IMR-90 (cell line): ENCODE results near the gene ZBTB32. TPM values are rescaled to one million over a fixed set of nuclear protein-coding genes. Genes with fewer than 3 reads are reported as not detected.

Experiments used
- ATAC-seq: fragments of 200-7000 bp; cut with Tn5 transposase; 2 replicates; pipeline ENCODE4 v1.9.1; 2020; ENCODE audit warnings: low read depth, mild to moderate bottlenecking, moderate library complexity
- BruUV-seq: library from RNA; stranded (reverse); fragments of 400-500 nt; replicated peaks from 2 replicates; lab custom pipeline; 2021; lab: Mats Ljungman, UMichigan
- CTCF ChIA-PET: fragments of 300-600 bp; formaldehyde crosslinking; extraction: SDS; loops from one replicate; lab custom pipeline; 2021; ENCODE audit warnings: antibody characterized with exemption; lab: Yijun Ruan, JAX
- POLR2A ChIA-PET: fragments of 300-600 bp; sonication (Branson Sonifier 250); formaldehyde crosslinking; loops from one replicate; lab custom pipeline; 2022; ENCODE audit warnings: antibody characterized with exemption; ENCODE audit not compliant: unreplicated experiment; lab: Charles Lee
- DNase-seq: peaks from one replicate; pipeline ENCODE4 v3.0.0; 2013
- H2AFZ ChIP-seq: replicated peaks from 2 replicates; pipeline ENCODE3; 2013; ENCODE audit warnings: low read length, mild to moderate bottlenecking; ENCODE audit not compliant: poor library complexity
- H2AK5ac ChIP-seq: 2 replicates; pipeline ENCODE4 v1.6.1; 2013; ENCODE audit warnings: low read depth, low read length, inconsistent platforms
- H2AK9ac ChIP-seq: replicated peaks from 2 replicates; pipeline ENCODE3; 2013; ENCODE audit warnings: mild to moderate bottlenecking, low read depth, low read length, moderate library complexity; ENCODE audit not compliant: poor library complexity
- H2BK120ac ChIP-seq: 2 replicates; pipeline ENCODE4 v1.6.1; 2013; ENCODE audit warnings: low read depth, low read length, inconsistent platforms
- H2BK15ac ChIP-seq: 3 replicates; pipeline ENCODE4 v1.6.1; 2013; ENCODE audit warnings: low read depth, low read length, inconsistent platforms
- H2BK20ac ChIP-seq: 2 replicates; pipeline ENCODE4 v1.6.1; 2013; ENCODE audit warnings: low read depth, mild to moderate bottlenecking, inconsistent platforms, low read length, moderate library complexity
- H2BK5ac ChIP-seq: 2 replicates; pipeline ENCODE4 v1.6.1; 2013; ENCODE audit warnings: mild to moderate bottlenecking, low read depth, low read length, inconsistent platforms; ENCODE audit not compliant: poor library complexity, severe bottlenecking
- H3K14ac ChIP-seq: replicated peaks from 2 replicates; pipeline ENCODE4 v1.6.1; 2013; ENCODE audit warnings: low read depth, low read length, inconsistent platforms
- H3K18ac ChIP-seq: 2 replicates; pipeline ENCODE4 v1.6.1; 2013; ENCODE audit warnings: low read depth, low read length, control low read depth
- H3K23ac ChIP-seq: 2 replicates; pipeline ENCODE4 v1.6.1; 2013; ENCODE audit warnings: low read depth, low read length, inconsistent platforms
- H3K27ac ChIP-seq: 2 replicates; pipeline ENCODE4 v1.5.1; 2013; ENCODE audit warnings: mild to moderate bottlenecking, control low read depth, low read length; ENCODE audit not compliant: insufficient read depth
- H3K27me3 ChIP-seq: 2 replicates; pipeline ENCODE4 v1.6.1; 2013; ENCODE audit warnings: low read length; ENCODE audit not compliant: control insufficient read depth, insufficient read depth
- H3K36me3 ChIP-seq: 2 replicates; pipeline ENCODE4 v1.6.1; 2013; ENCODE audit warnings: low read length, mixed read lengths; ENCODE audit not compliant: control insufficient read depth, insufficient read depth
- H3K4ac ChIP-seq: 2 replicates; pipeline ENCODE4 v1.6.1; 2013; ENCODE audit warnings: low read depth, low read length, inconsistent platforms
- H3K4me1 ChIP-seq: 2 replicates; pipeline ENCODE4 v1.6.1; 2013; ENCODE audit warnings: low read length, mixed read lengths; ENCODE audit not compliant: control insufficient read depth, insufficient read depth
- H3K4me2 ChIP-seq: 2 replicates; pipeline ENCODE4 v1.6.1; 2013; ENCODE audit warnings: low read depth, mild to moderate bottlenecking, control low read depth, low read length, moderate library complexity
- H3K4me3 ChIP-seq: 2 replicates; pipeline ENCODE4 v1.5.1; 2013; ENCODE audit warnings: low read depth, mild to moderate bottlenecking, control low read depth, low read length, moderate library complexity; ENCODE audit not compliant: insufficient read depth
- H3K56ac ChIP-seq: 2 replicates; pipeline ENCODE4 v1.6.1; 2013; ENCODE audit warnings: low read length, inconsistent platforms; ENCODE audit not compliant: insufficient read depth; ENCODE audit errors: extremely low read depth
- H3K79me1 ChIP-seq, 2 experiments: 2 replicates each; pipeline ENCODE4 v1.6.1; 2013; ENCODE audit warnings: low read length in 2 of 2, inconsistent platforms in 1 of 2, low read depth in 1 of 2
- H3K9ac ChIP-seq: 2 replicates; pipeline ENCODE4 v1.6.1; 2013; ENCODE audit warnings: low read depth, low read length, control low read depth
- H3K9me1 ChIP-seq: 2 replicates; pipeline ENCODE4 v1.6.1; 2013; ENCODE audit warnings: low read length, inconsistent platforms; ENCODE audit not compliant: insufficient read depth
- H3K9me3 ChIP-seq: 2 replicates; pipeline ENCODE4 v1.6.1; 2013; ENCODE audit warnings: low read length; ENCODE audit not compliant: control insufficient read depth, insufficient read depth
- H4K20me1 ChIP-seq: 2 replicates; pipeline ENCODE4 v1.6.1; 2013; ENCODE audit warnings: low read length, inconsistent platforms; ENCODE audit not compliant: insufficient read depth
- H4K5ac ChIP-seq: 2 replicates; pipeline ENCODE4 v1.6.1; 2013; ENCODE audit warnings: mild to moderate bottlenecking, low read depth, low read length, control low read depth
- H4K8ac ChIP-seq, 2 experiments: 2 replicates each; pipeline ENCODE4 v1.6.1; 2013; ENCODE audit warnings: low read depth in 2 of 2, low read length in 2 of 2, control low read depth in 1 of 2, inconsistent platforms in 1 of 2
- H4K91ac ChIP-seq: 2 replicates; pipeline ENCODE4 v1.6.1; 2013; ENCODE audit warnings: low read depth, low read length, inconsistent platforms; ENCODE audit not compliant: insufficient read depth
- BHLHE40 ChIP-seq: fragments of 150-350 bp; IDR thresholded peaks from 2 replicates; pipeline ENCODE4 v1.6.1; 2016; ENCODE audit warnings: mild to moderate bottlenecking, low read depth, low read length
- CEBPB ChIP-seq: IDR thresholded peaks from 2 replicates; pipeline ENCODE4 v1.6.1; 2012; ENCODE audit warnings: low read depth, low read length, improper control_type of control experiment
- CHD1 ChIP-seq: IDR thresholded peaks from 2 replicates; pipeline ENCODE4 v1.6.1; 2012; ENCODE audit warnings: low read depth, low read length, improper control_type of control experiment
- CTCF ChIP-seq: conservative IDR thresholded peaks from 2 replicates; pipeline ENCODE4 v1.5.1; 2012; ENCODE audit warnings: mild to moderate bottlenecking, low read depth, low read length, improper control_type of control experiment
- ELK1 ChIP-seq: fragments of 150-350 bp; IDR thresholded peaks from 2 replicates; pipeline ENCODE4 v1.6.1; 2016; ENCODE audit warnings: low read depth, mild to moderate bottlenecking, low read length, moderate library complexity, borderline replicate concordance
- FOS ChIP-seq: fragments of 150-350 bp; IDR thresholded peaks from 2 replicates; pipeline ENCODE4 v1.6.1; 2016; ENCODE audit warnings: low read depth, low read length
- MAZ ChIP-seq: IDR thresholded peaks from 2 replicates; pipeline ENCODE4 v1.6.1; 2012; ENCODE audit warnings: low read depth, mild to moderate bottlenecking, low read length, improper control_type of control experiment, moderate library complexity, borderline replicate concordance
- POLR2A ChIP-seq: IDR thresholded peaks from 2 replicates; pipeline ENCODE4 v1.6.1; 2012; ENCODE audit warnings: mild to moderate bottlenecking, low read depth, low read length
- RAD21 ChIP-seq: IDR thresholded peaks from 2 replicates; pipeline ENCODE4 v1.6.1; 2012; ENCODE audit warnings: low read length, improper control_type of control experiment
- RCOR1 ChIP-seq: IDR thresholded peaks from 2 replicates; pipeline ENCODE4 v1.6.1; 2012; ENCODE audit warnings: mild to moderate bottlenecking, low read length, improper control_type of control experiment; ENCODE audit not compliant: insufficient replicate concordance
- RFX5 ChIP-seq: IDR thresholded peaks from 2 replicates; pipeline ENCODE4 v1.8.0; 2012; ENCODE audit warnings: low read depth, mild to moderate bottlenecking, low read length, moderate library complexity
- USF2 ChIP-seq: fragments of 150-350 bp; IDR thresholded peaks from 2 replicates; pipeline ENCODE4 v1.6.1; 2017; ENCODE audit warnings: mild to moderate bottlenecking, antibody characterized with exemption, low read length, low read depth
- WGBS, 2 experiments: methylation state at CpG; one replicate each; pipeline versions ENCODE4 v1.1.5 to v1.1.7; 2013; ENCODE audit warnings: missing lambda C conversion rate in 2 of 2; ENCODE audit not compliant: insufficient read length in 1 of 2; ENCODE audit errors: extremely low coverage in 2 of 2; 5-methylcytosine and 5-hydroxymethylcytosine counted together
- dilution Hi-C: fragments of 300-500 bp; cut with HindIII; formaldehyde crosslinking; loops from one replicate; pipeline ENCODE4 v1.14.3; 2018; ENCODE audit warnings: low sequenced_read_pairs; ENCODE audit not compliant: unreplicated experiment
- in situ Hi-C: fragments of 300-500 bp; cut with MboI; formaldehyde crosslinking; loops from 3 replicates; pipeline ENCODE4 v1.14.3; 2019; ENCODE audit warnings: low sequenced_read_pairs, inconsistent platforms, mixed read lengths
- intact Hi-C: fragments of 100-400 bp; cut with micrococcal nuclease; formaldehyde crosslinking; loops from 2 replicates; pipeline ENCODE4 v1.10.0; 2022
- polyA plus RNA-seq, 3 experiments: library from polyadenylated mRNA; depleted of rRNA; stranded (reverse); fragments of >200 nt; gene quantifications; 2 replicates each; pipeline ENCODE4 v1.2.3, GENCODE V29; 2012; ENCODE audit warnings: low replicate concordance in 1 of 3
- total RNA-seq: library from RNA; depleted of rRNA; stranded (reverse); fragments of >200 nt; gene quantifications from 2 replicates; pipeline ENCODE4 v1.2.3, GENCODE V29; 2012

Gene ZBTB32
- total and polyA plus RNA-seq, 2 of the 4 experiments (the other 2 are of a cell fraction): not detected

GRCh38 chr19:35689836-35690235, 14.5 kb upstream of the ZBTB32 start:
- no peak overlapping the region for H2AFZ ChIP-seq

More at GRCh38 chr19:35689836-35690235, 14.5 kb upstream of the ZBTB32 start:
- CTCF ChIA-PET: interaction anchor here (0.7 kb wide), 1 partner anchor 141 kb away, joined by 6 read pairs; no protein-coding TSS in a partner anchor
- WGBS, 2 experiments: no CpG with 5 or more reads among the region's 4 CpGs
- Histone ChIP-seq H2AK5ac (no peak overlapping the region), H3K9ac (no peak overlapping the region), H3K4ac (no peak overlapping the region), H3K4me3 (no peak overlapping the region), H3K14ac (no peak overlapping the region), H3K23ac (no peak overlapping the region), H3K9me3 (no peaks in the 10 kb centered on the region), H3K56ac (no peak overlapping the region), H3K18ac (no peak overlapping the region), H4K8ac (no peak overlapping the region), H2BK20ac (no peak overlapping the region), H3K79me1 (no peaks in the 10 kb centered on the region), H3K36me3 (no peaks in the 10 kb centered on the region), H2BK5ac (no peak overlapping the region), H2BK15ac (no peak overlapping the region), H4K91ac (no peak overlapping the region), H3K4me1 (peaks cover 3% of the 10 kb centered on the region; the same call in 1 of the 2 replicates), H4K5ac (no peak overlapping the region), H4K20me1 (no peaks in the 10 kb centered on the region), H2BK120ac (no peak overlapping the region), H2AK9ac (no peak overlapping the region), H3K9me1 (no peaks in the 10 kb centered on the region), H3K27me3 (0 out of 2 replicates have a peak, but pooled peaks cover 2% of the 10 kb centered on the region), H3K4me2 (no peak overlapping the region), H3K27ac (no peak overlapping the region)
- DNase-seq (no peak), ATAC-seq (peak; percentile 42)
- in situ Hi-C loops (no loop called here), dilution Hi-C loops (no loop called here), intact Hi-C loops (no loop called here)
- POLR2A ChIA-PET: no interaction called here
- TF ChIP-seq FOS (no peak), RFX5 (no peak), CEBPB (no peak), MAZ (no peak), POLR2A (no peak), BHLHE40 (no peak), CHD1 (no peak), USF2 (no peak), CTCF (no peak), RCOR1 (no peak), RAD21 (no peak), ELK1 (no peak)
- BruUV-seq: no TSS peak
